Natural killer cell (primary cell): ENCODE measurements around the gene NUCB1. TPM values are rescaled to one million over a fixed set of nuclear protein-coding genes. Genes with fewer than 3 reads are reported as not detected.

ENCODE experiments used
- ATAC-seq, 3 donors: fragments of 150-1000 bp in 2 of 3; fragments of 200-7000 bp in 1 of 3; cut with Tn5 transposase; 1 replicate in 1 of 3; 2 replicates in 2 of 3; pipeline ENCODE4 v1.10.0; 2021; ENCODE audit warnings: mild to moderate bottlenecking in 2 of 3, moderate library complexity in 2 of 3
- DNase-seq, 2 donors: peaks; one replicate each; pipeline versions ENCODE4 v3.0.0 to v3.0.0-alpha.2; 2013 to 2021; ENCODE audit warnings: mixed read lengths in 1 of 2
- H3K27ac ChIP-seq: one replicate; pipeline ENCODE4 v1.5.1; 2013; ENCODE audit warnings: mild to moderate bottlenecking, low read length
- H3K27me3 ChIP-seq: one replicate; pipeline ENCODE4 v1.6.1; 2013; ENCODE audit warnings: low read length; ENCODE audit not compliant: control insufficient read depth, insufficient read depth
- H3K36me3 ChIP-seq: one replicate; pipeline ENCODE4 v1.6.1; 2013; ENCODE audit warnings: low read length; ENCODE audit not compliant: control insufficient read depth, insufficient read depth
- H3K4me1 ChIP-seq: one replicate; pipeline ENCODE4 v1.6.1; 2013; ENCODE audit warnings: low read length; ENCODE audit not compliant: control insufficient read depth, insufficient read depth
- H3K4me3 ChIP-seq: one replicate; pipeline ENCODE4 v1.5.1; 2013; ENCODE audit warnings: low read length
- H3K9me3 ChIP-seq: one replicate; pipeline ENCODE4 v1.6.1; 2013; ENCODE audit warnings: low read length; ENCODE audit not compliant: control insufficient read depth, insufficient read depth
- H3K27ac Mint-ChIP-seq, 2 donors: one replicate each; pipeline ENCODE4 v1.8.0; 2022; ENCODE audit warnings: mild to moderate bottlenecking in 2 of 2, mixed read lengths in 2 of 2, moderate library complexity in 1 of 2
- H3K27me3 Mint-ChIP-seq, 2 donors: one replicate each; pipeline ENCODE4 v1.8.0; 2022; ENCODE audit warnings: low read depth in 2 of 2, mixed read lengths in 2 of 2
- H3K36me3 Mint-ChIP-seq: one replicate; pipeline ENCODE4 v1.8.0; 2022; ENCODE audit warnings: mixed read lengths
- H3K4me1 Mint-ChIP-seq, 2 donors: one replicate each; pipeline ENCODE4 v1.8.0; 2022; ENCODE audit warnings: mixed read lengths in 2 of 2
- H3K4me3 Mint-ChIP-seq: one replicate; pipeline ENCODE4 v1.8.0; 2022; ENCODE audit warnings: mild to moderate bottlenecking, moderate library complexity, mixed read lengths
- H3K9me3 Mint-ChIP-seq, 2 donors: one replicate each; pipeline ENCODE4 v1.8.0; 2022; ENCODE audit warnings: mixed read lengths in 2 of 2
- CTCF ChIP-seq: fragments of 200-600 bp; IDR thresholded peaks from one replicate; pipeline ENCODE4 v1.8.0; 2022; ENCODE audit warnings: antibody characterized with exemption
- WGBS: methylation state at CpG from one replicate; pipeline ENCODE4 v1.1.7; 2013; ENCODE audit warnings: missing lambda C conversion rate; ENCODE audit not compliant: insufficient coverage; 5-methylcytosine and 5-hydroxymethylcytosine counted together
- intact Hi-C: fragments of 100-400 bp; cut with micrococcal nuclease; formaldehyde crosslinking; loops from one replicate; pipeline ENCODE4 v1.14.2; 2022
- total RNA-seq, 4 donors: library from RNA; stranded (reverse); fragments of 120-200 nt in 1 of 4; gene quantifications; one replicate each; pipeline versions ENCODE4 v1.2.3 to v1.2.4, GENCODE V29; 2013 to 2022

The NUCB1 gene
- total RNA-seq, 3 donors from 2014 or later (not counting 1 experiment from before 2014, with no cell fraction given): 163 to 192 (median 171) TPM

- TF ChIP-seq CTCF: no peak
Measured at GRCh38 chr19:48947258-48947542, 47.1 kb downstream of the NUCB1 start.

DNA sequence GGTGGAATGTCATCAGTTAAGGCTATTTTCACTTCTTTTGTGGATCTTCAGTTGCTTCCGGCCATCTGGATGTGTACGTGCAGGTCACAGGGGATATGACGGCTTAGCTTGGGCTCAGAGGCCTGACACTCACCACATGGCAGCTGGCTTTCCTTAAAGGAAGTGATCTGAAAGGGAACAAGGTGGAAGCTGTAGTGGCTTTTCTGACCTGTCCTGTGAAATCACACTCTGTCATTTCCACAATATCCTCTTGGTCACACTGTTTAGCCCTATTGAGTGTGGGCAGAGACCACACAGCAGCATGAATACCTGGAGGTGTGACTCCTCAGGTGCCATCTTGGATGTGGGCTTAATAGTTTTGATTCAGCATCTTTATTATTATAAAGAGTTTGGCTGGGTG, 50.0 kb downstream of the NUCB1 start:
- peaks cover 8% of the 10 kb centered on the region for H3K4me1 ChIP-seq
- 74% methylated on average over 3 of the region's 3 CpGs for WGBS
- H3K9me3 Mint-ChIP-seq: no peaks in the 10 kb centered on the region

More at GRCh38 chr19:48947258-48947542, 47.1 kb downstream of the NUCB1 start:
- Histone ChIP-seq H3K27me3 (no peaks in the 10 kb centered on the region), H3K4me3 (no peak overlapping the region), H3K36me3 (no peaks in the 10 kb centered on the region), H3K9me3 (no peaks in the 10 kb centered on the region), H3K27ac (no peak overlapping the region), H3K4me1 (no peaks in the 10 kb centered on the region)
- Mint-ChIP-seq H3K36me3 (no peaks in the 10 kb centered on the region), H3K4me1 (no peaks in the 10 kb centered on the region), H3K27me3 (no peaks in the 10 kb centered on the region), H3K9me3 (no peaks in the 10 kb centered on the region), H3K4me3 (no peak overlapping the region), H3K27ac (no peak overlapping the region)
- WGBS: 95% methylated on average over 3 of the region's 3 CpGs
- intact Hi-C loops: no loop called here
- DNase-seq (no peak), ATAC-seq (no peak)

DNA sequence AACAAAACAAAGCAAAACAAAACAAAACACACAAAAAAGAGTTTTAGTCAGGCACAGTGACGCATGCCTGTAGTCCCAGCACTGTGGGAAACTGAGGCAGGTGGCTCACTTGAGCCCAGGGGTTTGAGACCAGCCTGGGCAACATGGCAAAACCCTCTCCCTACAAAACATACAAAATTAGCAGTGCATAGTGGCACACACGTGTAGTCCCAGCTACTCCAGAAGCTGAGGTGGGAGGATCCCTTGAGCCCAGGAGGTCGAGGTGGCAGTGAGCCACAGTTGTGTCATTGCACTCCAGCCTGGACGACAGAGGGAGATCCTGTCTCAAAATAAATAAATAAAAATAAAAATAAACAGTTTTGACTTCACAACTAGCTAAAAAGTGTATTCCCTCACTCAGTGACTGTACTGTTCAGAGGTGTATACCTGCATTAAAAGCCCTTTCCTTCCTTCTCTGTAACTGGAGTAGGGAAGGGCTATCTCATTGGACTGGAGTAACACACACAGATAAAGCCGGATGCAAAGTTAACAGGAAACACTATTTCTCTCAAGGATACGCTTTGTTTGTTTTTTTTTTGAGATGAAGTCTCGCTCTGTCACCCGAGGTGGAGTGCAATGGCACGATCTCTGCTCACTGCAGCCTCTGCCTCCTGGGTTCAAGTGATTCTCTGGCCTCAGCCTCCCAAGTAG, 50.9 kb downstream of the NUCB1 start:
- peaks cover 16% of the 10 kb centered on the region for H3K4me1 ChIP-seq
- TF ChIP-seq CTCF: no peak
- 78% methylated on average over 9 of the region's 9 CpGs for WGBS
- no peaks in the 10 kb centered on the region for H3K27me3 ChIP-seq
- intact Hi-C loops: no loop called here
- DNase-seq (no peak), ATAC-seq (no peak)
- H3K4me3 ChIP-seq: no peak overlapping the region
- H3K9me3 ChIP-seq: no peaks in the 10 kb centered on the region
- no peaks in the 10 kb centered on the region for H3K36me3 ChIP-seq
- Mint-ChIP-seq H3K27me3 (no peaks in the 10 kb centered on the region), H3K4me1 (peaks cover 9 to 11% of the 10 kb centered on the region in 2 donors), H3K4me3 (no peak overlapping the region), H3K9me3 (no peaks in the 10 kb centered on the region), H3K27ac (no peak overlapping the region), H3K36me3 (no peaks in the 10 kb centered on the region)
- no peak overlapping the region for H3K27ac ChIP-seq

More for the DNA sequence above, 50.0 kb downstream of the NUCB1 start:
- Mint-ChIP-seq H3K4me1 (peaks cover under 1 to 4% of the 10 kb centered on the region in 2 donors), H3K27me3 (no peaks in the 10 kb centered on the region), H3K36me3 (no peaks in the 10 kb centered on the region), H3K4me3 (no peak overlapping the region), H3K27ac (no peak overlapping the region)
- no peaks in the 10 kb centered on the region for H3K27me3 ChIP-seq
- no peak for TF ChIP-seq CTCF
- H3K27ac ChIP-seq: no peak overlapping the region
- H3K9me3 ChIP-seq: no peaks in the 10 kb centered on the region
- intact Hi-C loops: no loop called here
- DNase-seq (no peak), ATAC-seq (no peak)
- no peak overlapping the region for H3K4me3 ChIP-seq
- no peaks in the 10 kb centered on the region for H3K36me3 ChIP-seq

DNA sequence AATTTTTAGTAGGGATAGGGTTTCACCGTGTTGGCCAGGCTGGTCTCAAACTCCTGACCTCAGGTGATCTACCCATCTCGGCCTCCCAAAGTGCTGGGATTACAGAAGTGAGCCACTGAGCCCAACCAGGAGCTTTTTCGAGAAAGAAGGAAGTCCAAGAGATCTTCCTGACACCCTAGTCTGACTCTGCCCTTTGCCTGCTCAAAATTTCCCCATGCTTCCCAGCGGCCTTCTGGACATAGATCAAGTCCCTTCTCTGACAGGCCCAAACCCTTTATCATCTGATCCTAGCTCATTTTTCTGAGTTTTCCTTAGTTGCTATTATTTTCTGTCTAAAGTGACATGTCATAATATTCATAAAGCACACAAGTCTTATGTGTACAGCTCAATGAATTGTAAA, 53.0 kb downstream of the NUCB1 start:
- no peak overlapping the region for H3K4me3 ChIP-seq
- H3K9me3 ChIP-seq: no peaks in the 10 kb centered on the region
- Mint-ChIP-seq H3K36me3 (no peaks in the 10 kb centered on the region), H3K4me1 (peaks cover 14 to 20% of the 10 kb centered on the region in 2 donors), H3K9me3 (no peaks in the 10 kb centered on the region), H3K27me3 (no peaks in the 10 kb centered on the region), H3K4me3 (no peak overlapping the region), H3K27ac (no peak overlapping the region)
- no peak for DNase-seq
- WGBS: 91% methylated on average over 4 of the region's 4 CpGs
- no peak overlapping the region for H3K27ac ChIP-seq
- H3K4me1 ChIP-seq: peaks cover 18% of the 10 kb centered on the region
- no peak for TF ChIP-seq CTCF
- intact Hi-C loops: no loop called here
- ATAC-seq: no peak
- no peaks in the 10 kb centered on the region for H3K36me3 ChIP-seq
- no peaks in the 10 kb centered on the region for H3K27me3 ChIP-seq
